ENCODE measurements around the gene PRDX2.

PRDX2 gene

DNA sequence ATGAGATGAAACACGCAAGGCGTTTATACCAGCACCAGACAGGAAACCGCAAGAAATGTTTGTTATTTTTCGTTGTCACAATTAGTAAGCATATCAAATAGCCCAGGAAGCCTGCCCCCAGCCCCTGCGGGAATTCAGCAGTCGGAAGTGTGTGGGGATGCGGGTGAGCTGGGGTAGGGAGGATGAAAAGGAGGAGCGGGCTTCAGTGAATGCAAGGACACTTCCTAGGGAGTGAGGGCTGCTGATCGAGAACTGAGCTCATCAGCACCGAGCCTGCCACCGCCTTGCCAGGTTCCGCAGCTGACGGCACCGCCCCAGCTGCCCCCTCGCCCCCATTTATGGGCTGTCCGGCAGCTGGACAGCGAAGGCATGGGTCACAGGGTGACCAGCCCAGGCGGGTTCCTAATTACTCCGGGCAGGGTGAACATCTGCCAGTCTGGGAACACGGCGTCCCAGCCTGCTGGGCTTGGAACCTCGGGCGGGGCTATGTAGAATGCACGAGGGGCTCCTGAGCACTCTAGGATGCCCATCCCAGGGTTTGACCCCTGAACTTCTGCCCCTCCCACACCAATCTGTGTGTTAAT is 51.6 kb downstream of the PRDX2 start:
- DNase-seq = no peak

DNA sequence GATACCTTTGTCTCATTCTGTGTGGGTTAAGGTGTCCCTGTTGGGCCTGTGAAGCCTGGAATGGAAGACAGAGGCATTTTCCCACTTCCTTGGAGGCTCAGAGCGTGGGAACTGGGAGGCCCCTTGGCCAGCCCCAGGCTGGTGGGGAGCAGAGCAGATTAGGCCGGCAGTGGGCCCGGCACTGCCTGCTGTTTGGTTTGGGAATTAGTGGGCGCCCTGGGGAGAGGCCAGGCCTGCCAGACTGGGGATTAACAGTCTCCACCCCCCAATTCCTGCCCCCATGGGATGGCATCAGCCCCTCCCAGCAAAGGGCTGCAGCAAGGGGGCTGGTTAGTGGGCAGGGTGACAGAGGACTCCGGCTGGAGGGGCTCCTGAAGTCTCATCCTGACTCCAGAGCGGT is 53.1 kb downstream of the PRDX2 start:
- no peak for DNase-seq

All from NK-92 treated with Interleukin-12 subunit alpha and Interleukin-12 subunit beta, amount 100 ng/mL, for 24 hours (cell line).